ACC112 (cell line): ENCODE results near the gene ABCD3.

Experiments used
- H2AFZ ChIP-seq: fragments of 200-600 bp; sonication (generic); one replicate; pipeline ENCODE4 v1.6.0; 2017; ENCODE audit warnings: antibody characterized with exemption, low read length; ENCODE audit not compliant: unreplicated experiment
- H3K27ac ChIP-seq: fragments of 200-600 bp; sonication (generic); 2 replicates; pipeline ENCODE4 v1.5.1; 2014; ENCODE audit warnings: low read depth, mild to moderate bottlenecking, antibody characterized with exemption, low read length, moderate library complexity
- H3K27me3 ChIP-seq: fragments of 200-600 bp; sonication (generic); 2 replicates; pipeline ENCODE4 v1.6.1; 2014; ENCODE audit warnings: mild to moderate bottlenecking, antibody characterized with exemption, low read length, moderate library complexity, mixed read lengths; ENCODE audit not compliant: insufficient read depth
- H3K36me3 ChIP-seq: fragments of 200-600 bp; sonication (generic); 2 replicates; pipeline ENCODE4 v1.6.1; 2016; ENCODE audit warnings: mild to moderate bottlenecking, antibody characterized with exemption, low read length, moderate library complexity, mixed read lengths; ENCODE audit not compliant: insufficient read depth
- H3K4me1 ChIP-seq: fragments of 200-600 bp; sonication (generic); one replicate; pipeline ENCODE4 v1.6.1; 2016; ENCODE audit warnings: low read length, mixed read lengths; ENCODE audit not compliant: insufficient read depth, unreplicated experiment, control insufficient read depth
- H3K4me3 ChIP-seq: fragments of 200-600 bp; sonication (generic); 2 replicates; pipeline ENCODE4 v1.5.1; 2014; ENCODE audit warnings: mild to moderate bottlenecking, low read depth, low read length
- H3K79me2 ChIP-seq: fragments of 200-600 bp; sonication (generic); one replicate; pipeline ENCODE4 v1.6.0; 2016; ENCODE audit warnings: low read length; ENCODE audit not compliant: control insufficient read depth, unreplicated experiment, insufficient read depth

The ABCD3 gene

GRCh38 chr1:94501426-94501825, 83.2 kb downstream of the ABCD3 start:
- H3K27ac ChIP-seq = no peak overlapping the region
- no peak overlapping the region for H2AFZ ChIP-seq
- no peaks in the 10 kb centered on the region for H3K4me1 ChIP-seq
- H3K79me2 ChIP-seq = no peaks in the 10 kb centered on the region
- peaks cover 11% of the 10 kb centered on the region for H3K36me3 ChIP-seq
- H3K27me3 ChIP-seq = no peaks in the 10 kb centered on the region
- H3K4me3 ChIP-seq = no peak overlapping the region

- peaks cover 12% of the 10 kb centered on the region for H3K36me3 ChIP-seq
- no peak overlapping the region for H3K4me3 ChIP-seq
- H3K4me1 ChIP-seq = no peaks in the 10 kb centered on the region
- no peaks in the 10 kb centered on the region for H3K79me2 ChIP-seq
- H3K27me3 ChIP-seq = no peaks in the 10 kb centered on the region
- H2AFZ ChIP-seq = no peak overlapping the region
- H3K27ac ChIP-seq = no peak overlapping the region
These were observed 83.7 kb downstream of the ABCD3 start for GRCh38 chr1:94501935-94502334.

- Histone ChIP-seq H3K79me2 (no peaks in the 10 kb centered on the region), H3K27ac (no peak overlapping the region), H3K36me3 (peaks cover 12% of the 10 kb centered on the region), H3K4me3 (no peak overlapping the region), H3K4me1 (no peaks in the 10 kb centered on the region), H2AFZ (no peak overlapping the region), H3K27me3 (no peaks in the 10 kb centered on the region)
These were observed 85.0 kb downstream of the ABCD3 start for GRCh38 chr1:94503153-94503552.

- Histone ChIP-seq H3K36me3 (peaks cover 6% of the 10 kb centered on the region), H3K79me2 (no peaks in the 10 kb centered on the region), H3K27me3 (no peaks in the 10 kb centered on the region)
These were observed 86.4 kb downstream of the ABCD3 start for GRCh38 chr1:94504601-94505000.

GRCh38 chr1:94512816-94513215, 94.6 kb downstream of the ABCD3 start:
- H3K4me1 ChIP-seq = peaks cover 5% of the 10 kb centered on the region
- no peaks in the 10 kb centered on the region for H3K27me3 ChIP-seq
- no peaks in the 10 kb centered on the region for H3K36me3 ChIP-seq
- H3K79me2 ChIP-seq = no peaks in the 10 kb centered on the region
- H3K4me3 ChIP-seq = no peak overlapping the region
- no peak overlapping the region for H2AFZ ChIP-seq
- H3K27ac ChIP-seq = no peak overlapping the region

More at GRCh38 chr1:94504601-94505000, 86.4 kb downstream of the ABCD3 start:
- Histone ChIP-seq H3K27ac (no peak overlapping the region), H3K4me3 (no peak overlapping the region), H3K4me1 (no peaks in the 10 kb centered on the region), H2AFZ (no peak overlapping the region)

GRCh38 chr1:94514095-94514727, 96.0 kb downstream of the ABCD3 start:
- Histone ChIP-seq H2AFZ (no peak overlapping the region), H3K79me2 (no peaks in the 10 kb centered on the region), H3K4me3 (no peak overlapping the region), H3K27ac (no peak overlapping the region), H3K4me1 (peaks cover 5% of the 10 kb centered on the region), H3K27me3 (no peaks in the 10 kb centered on the region), H3K36me3 (no peaks in the 10 kb centered on the region)

- Histone ChIP-seq H3K79me2 (no peaks in the 10 kb centered on the region), H3K4me1 (peaks cover 9% of the 10 kb centered on the region), H2AFZ (no peak overlapping the region), H3K36me3 (no peaks in the 10 kb centered on the region), H3K27me3 (no peaks in the 10 kb centered on the region), H3K27ac (no peak overlapping the region), H3K4me3 (no peak overlapping the region)
These were observed 97.2 kb downstream of the ABCD3 start for GRCh38 chr1:94515296-94515947.

- H3K36me3 ChIP-seq = no peaks in the 10 kb centered on the region
- no peak overlapping the region for H3K4me3 ChIP-seq
- H3K27ac ChIP-seq = no peak overlapping the region
- no peak overlapping the region for H2AFZ ChIP-seq
- H3K27me3 ChIP-seq = no peaks in the 10 kb centered on the region
- no peaks in the 10 kb centered on the region for H3K79me2 ChIP-seq
- H3K4me1 ChIP-seq = peaks cover 13% of the 10 kb centered on the region
These were observed 101.2 kb downstream of the ABCD3 start for GRCh38 chr1:94519351-94519750.

GRCh38 chr1:94522304-94522703, 104.1 kb downstream of the ABCD3 start:
- Histone ChIP-seq H3K79me2 (no peaks in the 10 kb centered on the region), H3K4me1 (peaks cover 11% of the 10 kb centered on the region), H2AFZ (no peak overlapping the region)

GRCh38 chr1:94524531-94524930, 106.3 kb downstream of the ABCD3 start:
- Histone ChIP-seq H3K4me3 (no peak overlapping the region), H3K36me3 (0 out of 2 replicates have a peak, but pooled peaks cover 7% of the 10 kb centered on the region), H3K4me1 (peaks cover 8% of the 10 kb centered on the region), H2AFZ (no peak overlapping the region), H3K79me2 (no peaks in the 10 kb centered on the region), H3K27me3 (no peaks in the 10 kb centered on the region), H3K27ac (no peak overlapping the region)

More at GRCh38 chr1:94522304-94522703, 104.1 kb downstream of the ABCD3 start:
- no peaks in the 10 kb centered on the region for H3K36me3 ChIP-seq
- H3K4me3 ChIP-seq = no peak overlapping the region
- no peak overlapping the region for H3K27ac ChIP-seq
- no peaks in the 10 kb centered on the region for H3K27me3 ChIP-seq
